LNCaP clone FGC (cell line): Measurements from ENCODE around the gene ARID1B.

ENCODE experiments used
- DNase-seq: peaks from one replicate; pipeline ENCODE4 v3.0.0-alpha.2; 2011; ENCODE audit warnings: low read depth
- H3K4me3 ChIP-seq: 2 replicates; pipeline ENCODE4 v1.5.1; 2011; ENCODE audit warnings: mild to moderate bottlenecking, low read depth, low read length, control low read depth
- CTCF ChIP-seq: IDR thresholded peaks from 2 replicates; pipeline ENCODE4 v1.5.1; 2012; ENCODE audit warnings: mild to moderate bottlenecking; ENCODE audit not compliant: control insufficient read depth, insufficient read depth; ENCODE audit errors: extremely low read depth

Gene ARID1B

GRCh38 chr6:156776840-156777576 lies at the start of gene ARID1B:
ARID1B (plus strand) TSS chr6:156777378; CDS start chr6:156777681, 303 bp downstream.
- H3K4me3 ChIP-seq: peak within 1 kb of the TSS; percentile 63
- peak; percentile 64 for DNase-seq
- TF ChIP-seq CTCF: no peak

- no peak overlapping the region for H3K4me3 ChIP-seq
- no peak for DNase-seq
- no peak for TF ChIP-seq CTCF
Measured at GRCh38 chr6:156727715-156728385, 49.3 kb upstream of the ARID1B start.

- no peak for TF ChIP-seq CTCF
- H3K4me3 ChIP-seq: no peak overlapping the region
- no peak for DNase-seq
Measured at GRCh38 chr6:156729248-156729647, 47.9 kb upstream of the ARID1B start.

GRCh38 chr6:156731396-156731795 lies 45.8 kb upstream of the ARID1B start:
- DNase-seq: no peak
- no peak overlapping the region for H3K4me3 ChIP-seq
- no peak for TF ChIP-seq CTCF

GRCh38 chr6:156735751-156736150 lies 41.4 kb upstream of the ARID1B start:
- TF ChIP-seq CTCF: no peak
- no peak for DNase-seq
- no peak overlapping the region for H3K4me3 ChIP-seq

- no peak for DNase-seq
- TF ChIP-seq CTCF: no peak
- no peak overlapping the region for H3K4me3 ChIP-seq
Measured at GRCh38 chr6:156740604-156741003, 36.6 kb upstream of the ARID1B start.
